Liver (tissue), 9 donors: ENCODE measurements around the gene FADS2. TPM values are rescaled to one million over a fixed set of nuclear protein-coding genes. Genes with fewer than 3 reads are reported as not detected.

ENCODE experiments used
- DNase-seq: peaks from one replicate; pipeline ENCODE4 v3.0.0-alpha.2; 2017; ENCODE audit warnings: low spot score
- H3K27ac ChIP-seq, 2 donors: one replicate each; pipeline ENCODE4 v1.7.0; 2013; ENCODE audit warnings: inconsistent platforms in 2 of 2, low read length in 2 of 2, control low read depth in 1 of 2, low read depth in 1 of 2, mild to moderate bottlenecking in 1 of 2
- H3K27me3 ChIP-seq, 4 donors: one replicate each; pipeline versions ENCODE4 v1.6.1 to v1.7.0; 2013; ENCODE audit warnings: low read length in 3 of 4, inconsistent platforms in 1 of 4, mild to moderate bottlenecking in 1 of 4, moderate library complexity in 1 of 4; ENCODE audit not compliant: control insufficient read depth in 4 of 4, insufficient read depth in 4 of 4
- H3K36me3 ChIP-seq, 4 donors: one replicate each; pipeline versions ENCODE4 v1.6.1 to v1.7.0; 2013; ENCODE audit warnings: low read length in 3 of 4, mild to moderate bottlenecking in 3 of 4, low read depth in 1 of 4, moderate library complexity in 1 of 4; ENCODE audit not compliant: control insufficient read depth in 4 of 4, insufficient read depth in 3 of 4
- H3K4me1 ChIP-seq, 4 donors: one replicate each; pipeline versions ENCODE4 v1.6.1 to v1.7.0; 2013; ENCODE audit warnings: low read length in 3 of 4, mild to moderate bottlenecking in 3 of 4, moderate library complexity in 1 of 4; ENCODE audit not compliant: control insufficient read depth in 4 of 4, insufficient read depth in 4 of 4
- H3K4me3 ChIP-seq, 3 donors: one replicate each; pipeline versions ENCODE4 v1.6.1 to v1.7.0; 2013; ENCODE audit warnings: low read length in 3 of 3, control low read depth in 1 of 3, low read depth in 1 of 3, mild to moderate bottlenecking in 1 of 3
- H3K9ac ChIP-seq, 2 donors: one replicate each; pipeline ENCODE4 v1.7.0; 2013; ENCODE audit warnings: low read length in 2 of 2, mild to moderate bottlenecking in 2 of 2, moderate library complexity in 2 of 2, control low read depth in 1 of 2, low read depth in 1 of 2
- H3K9me3 ChIP-seq, 4 donors: one replicate each; pipeline versions ENCODE4 v1.6.1 to v1.7.0; 2013; ENCODE audit warnings: low read length in 3 of 4; ENCODE audit not compliant: control insufficient read depth in 4 of 4
- CTCF ChIP-seq: fragments of 150-350 bp; IDR thresholded peaks from 2 replicates; pipeline ENCODE4 v1.5.1; 2017; ENCODE audit warnings: improper control_type of control experiment, low read depth, low read length; ENCODE audit not compliant: missing input control
- EGR1 ChIP-seq, 2 donors: IDR thresholded peaks; 2 replicates each; pipeline ENCODE4 v1.6.1; 2016 to 2018; ENCODE audit warnings: antibody characterized with exemption in 2 of 2, low read depth in 2 of 2
- FOXA2 ChIP-seq: IDR thresholded peaks from 2 replicates; pipeline ENCODE4 v1.6.1; 2016; ENCODE audit warnings: antibody characterized with exemption
- GABPA ChIP-seq, 2 donors: IDR thresholded peaks in 1 of 2; conservative IDR thresholded peaks in 1 of 2; 2 replicates each; pipeline ENCODE4 v1.6.1; 2016; ENCODE audit warnings: antibody characterized with exemption in 2 of 2, mild to moderate bottlenecking in 1 of 2, moderate library complexity in 1 of 2
- HNF4A ChIP-seq, 2 donors: conservative IDR thresholded peaks; 2 replicates each; pipeline ENCODE4 v1.6.1; 2016; ENCODE audit warnings: antibody characterized with exemption in 2 of 2, mild to moderate bottlenecking in 2 of 2
- HNF4G ChIP-seq: IDR thresholded peaks from 2 replicates; pipeline ENCODE4 v1.6.1; 2016; ENCODE audit warnings: antibody characterized with exemption
- JUND ChIP-seq, 2 donors: IDR thresholded peaks; 2 replicates each; pipeline ENCODE4 v1.6.1; 2016; ENCODE audit warnings: antibody characterized with exemption in 2 of 2
- MAX ChIP-seq: IDR thresholded peaks from 2 replicates; pipeline ENCODE4 v1.6.1; 2016; ENCODE audit warnings: antibody characterized with exemption
- NR2F2 ChIP-seq: IDR thresholded peaks from 2 replicates; pipeline ENCODE4 v1.6.1; 2016; ENCODE audit warnings: antibody characterized with exemption
- RAD21 ChIP-seq, 2 donors: IDR thresholded peaks; 2 replicates each; pipeline ENCODE4 v1.6.1; 2016; ENCODE audit warnings: antibody characterized with exemption in 2 of 2, mild to moderate bottlenecking in 2 of 2
- RXRA ChIP-seq, 2 donors: IDR thresholded peaks; 2 replicates each; pipeline ENCODE4 v1.6.1; 2017 to 2018; ENCODE audit warnings: antibody characterized with exemption in 2 of 2, mild to moderate bottlenecking in 1 of 2
- SP1 ChIP-seq: IDR thresholded peaks from 2 replicates; pipeline ENCODE4 v1.6.1; 2018; ENCODE audit warnings: antibody characterized with exemption, mild to moderate bottlenecking
- TAF1 ChIP-seq: conservative IDR thresholded peaks from 2 replicates; pipeline ENCODE4 v1.6.1; 2016; ENCODE audit warnings: antibody characterized with exemption, mild to moderate bottlenecking
- YY1 ChIP-seq: IDR thresholded peaks from 2 replicates; pipeline ENCODE4 v1.6.1; 2016; ENCODE audit warnings: antibody characterized with exemption, mild to moderate bottlenecking
- ZBTB33 ChIP-seq: IDR thresholded peaks from 2 replicates; pipeline ENCODE4 v1.6.1; 2016; ENCODE audit warnings: antibody characterized with exemption
- WGBS: extraction: QIAGEN DNeasy Blood & Tissue Kit; methylation state at CpG from one replicate; pipeline ENCODE4 v1.1.7; 2013; 5-methylcytosine and 5-hydroxymethylcytosine counted together
- polyA plus RNA-seq, 2 donors: library from polyadenylated mRNA; stranded (reverse) in 1 of 2; unstranded in 1 of 2; fragments of 200-250 nt in 1 of 2; fragments of >200 nt in 1 of 2; fragmentation: Nextera tagmentation in 1 of 2; extraction: Ambion mirVana in 1 of 2; gene quantifications; one replicate each; pipeline versions ENCODE4 v1.2.1 to v1.2.3, GENCODE V29; 2013 to 2015
- total RNA-seq, 2 donors: library from RNA; depleted of rRNA; stranded (reverse); fragments of >200 nt; gene quantifications; one replicate each; pipeline ENCODE4 v1.2.3, GENCODE V29; 2014
- donor health status: healthy.
- donor health status: healthy.
- donor health status: healthy.
- donor health status: healthy.
- donor health status: healthy.

The FADS2 gene
- total and polyA plus RNA-seq, 4 donors = 2.8 to 281 (median 84.9) TPM

GRCh38 chr11:61868571-61869428 lies 40.7 kb downstream of the FADS2 start:
- DNase-seq = no peak
- 86% methylated on average over 14 of the region's 14 CpGs for WGBS

GRCh38 chr11:61869429-61869707 lies 41.3 kb downstream of the FADS2 start:
- peak; percentile 61 for DNase-seq
- Histone ChIP-seq H3K27me3 (no peaks in the 10 kb centered on the region), H3K36me3 (peaks cover 3 to 13% (median 4%) of the 10 kb centered on the region in 4 donors), H3K9ac (no peak overlapping the region), H3K4me3 (no peak overlapping the region), H3K4me1 (no peaks in the 10 kb centered on the region), H3K27ac (no peak overlapping the region), H3K9me3 (no peaks in the 10 kb centered on the region)
- 83% methylated on average over 4 of the region's 4 CpGs for WGBS
- TF ChIP-seq ZBTB33 (no peak), RAD21 (IDR thresholded peaks at IDR 0.05) (no peak), CTCF (no peak), HNF4A (conservative IDR thresholded peaks at IDR 0.05) (no peak), RXRA (IDR thresholded peaks at IDR 0.05) (no peak), SP1 (no peak), TAF1 (no peak), HNF4G (no peak), EGR1 (IDR thresholded peaks at IDR 0.05; ENCODE audit: low read depth in 2 of 2) (no peak), FOXA2 (no peak), MAX (no peak), GABPA (IDR thresholded peaks at IDR 0.05 in 1 of 2, conservative IDR thresholded peaks at IDR 0.05 in 1 of 2) (no peak), JUND (IDR thresholded peaks at IDR 0.05) (no peak), YY1 (no peak)

More at GRCh38 chr11:61868571-61869428, 40.7 kb downstream of the FADS2 start:
- Histone ChIP-seq H3K9me3 (no peaks in the 10 kb centered on the region), H3K4me3 (no peak overlapping the region), H3K27ac (no peak overlapping the region), H3K36me3 (peaks cover 3 to 14% (median 4%) of the 10 kb centered on the region in 4 donors), H3K9ac (no peak overlapping the region), H3K4me1 (no peaks in the 10 kb centered on the region), H3K27me3 (no peaks in the 10 kb centered on the region)
- TF ChIP-seq CTCF (no peak), ZBTB33 (no peak), NR2F2 (no peak), GABPA (IDR thresholded peaks at IDR 0.05 in 1 of 2, conservative IDR thresholded peaks at IDR 0.05 in 1 of 2) (no peak), HNF4A (conservative IDR thresholded peaks at IDR 0.05) (no peak), RXRA (IDR thresholded peaks at IDR 0.05) (no peak)
